VCaP (cell line): ENCODE results near the gene LYPLA2.
A peak's percentile ranks its signal among the peaks of the same experiment; 100 is the strongest.
"Not testable (repeated sequence)": the region's sequence is repeated elsewhere in the genome, so short reads cannot be mapped to it uniquely, and the experiment has no call there.

Experiments
- H3K27ac ChIP-seq: fragments of 450-650 bp; 2 replicates; pipeline ENCODE4 v1.5.1; 2017
- CTCF ChIP-seq: fragments of 450-650 bp; conservative IDR thresholded peaks from 2 replicates; pipeline ENCODE4 v1.5.1; 2017; ENCODE audit warnings: mild to moderate bottlenecking, moderate library complexity

LYPLA2 gene

GRCh38 chr1:23798662-23799142, 7.8 kb downstream of the LYPLA2 start:
- no peak overlapping the region for H3K27ac ChIP-seq
- TF ChIP-seq CTCF: no peak

GRCh38 chr1:23799255-23799569, 8.3 kb downstream of the LYPLA2 start:
- no peak for TF ChIP-seq CTCF
- H3K27ac ChIP-seq: peak overlapping the region; percentile 82; the same call in 1 of the 2 replicates

- peak overlapping the region; percentile 82 for H3K27ac ChIP-seq
- TF ChIP-seq CTCF: no peak
Observed at GRCh38 chr1:23799570-23800399, 8.8 kb downstream of the LYPLA2 start.

GRCh38 chr1:23800400-23801337, 9.7 kb downstream of the LYPLA2 start, which contains the start of gene GALE:
Gene GALE (minus strand): TSS chr1:23800754. CDS start chr1:23799007, 1,747 bp downstream.
- no peak for TF ChIP-seq CTCF
- peak within 1 kb of the TSS; percentile 82 for H3K27ac ChIP-seq

- TF ChIP-seq CTCF: no peak
- peak overlapping the region; percentile 82 for H3K27ac ChIP-seq
Observed at GRCh38 chr1:23801338-23801748, 10.4 kb downstream of the LYPLA2 start.

GRCh38 chr1:23801876-23802275, 10.9 kb downstream of the LYPLA2 start:
- H3K27ac ChIP-seq: peak overlapping the region; percentile 82
- TF ChIP-seq CTCF: no peak

GRCh38 chr1:23802809-23803342, 11.9 kb downstream of the LYPLA2 start:
- not testable (repeated sequence) for H3K27ac ChIP-seq
